ENCODE results near the gene PSMB2. TPM values are rescaled to one million over a fixed set of nuclear protein-coding genes. Genes with fewer than 3 reads are reported as not detected.

Gene PSMB2
- total RNA-seq, 1 experiment from 2014 or later: 59.9 TPM

DNA sequence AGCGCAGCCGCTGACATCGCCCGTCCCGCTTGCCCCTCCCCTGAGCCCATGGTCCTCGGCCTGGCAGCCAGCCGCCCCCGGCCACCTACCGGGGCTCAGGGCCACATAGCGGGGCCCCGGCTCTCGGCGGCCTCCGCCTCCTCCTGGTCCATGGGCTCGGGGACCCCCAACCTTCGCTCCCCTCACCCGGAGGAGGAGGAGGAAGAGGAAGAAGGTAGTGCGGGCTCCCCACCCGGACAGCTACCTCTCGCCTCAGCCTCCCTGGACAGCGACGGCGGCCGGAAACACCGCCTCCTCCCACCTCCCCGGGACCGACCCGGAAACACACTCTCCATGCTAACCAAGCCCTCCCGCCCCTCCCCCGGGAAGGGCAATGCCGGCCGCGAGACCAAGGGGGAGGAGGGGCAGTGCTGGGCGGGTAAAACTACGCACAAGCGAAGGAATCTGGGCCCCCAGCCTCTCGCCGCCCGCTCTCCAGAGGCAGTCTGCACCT is 84.2 kb downstream of the PSMB2 start, which contains the start of gene KIAA0319L:
TSS of gene KIAA0319L (minus strand) at position 286 of the 493 bp plus-strand sequence. CDS start 2,912 bp downstream, outside the sequence.
- H3K4me1 ChIP-seq: peaks cover 12% of the 10 kb centered on the region
- Mint-ChIP-seq H3K36me3 (ENCODE audit: insufficient read depth, unreplicated experiment) (peaks cover 44% of the 10 kb centered on the region), H3K4me1 (ENCODE audit: low read depth, unreplicated experiment) (no peaks in the 10 kb centered on the region), H3K4me3 (ENCODE audit: unreplicated experiment) (peak within 1 kb of the TSS; percentile 89), H3K9me3 (ENCODE audit: unreplicated experiment) (no peaks in the 10 kb centered on the region), H3K27ac (ENCODE audit: unreplicated experiment) (peak within 1 kb of the TSS; percentile 93), H3K27me3 (ENCODE audit: insufficient read depth, unreplicated experiment) (no peaks in the 10 kb centered on the region)
- TF ChIP-seq, protein P1, sequence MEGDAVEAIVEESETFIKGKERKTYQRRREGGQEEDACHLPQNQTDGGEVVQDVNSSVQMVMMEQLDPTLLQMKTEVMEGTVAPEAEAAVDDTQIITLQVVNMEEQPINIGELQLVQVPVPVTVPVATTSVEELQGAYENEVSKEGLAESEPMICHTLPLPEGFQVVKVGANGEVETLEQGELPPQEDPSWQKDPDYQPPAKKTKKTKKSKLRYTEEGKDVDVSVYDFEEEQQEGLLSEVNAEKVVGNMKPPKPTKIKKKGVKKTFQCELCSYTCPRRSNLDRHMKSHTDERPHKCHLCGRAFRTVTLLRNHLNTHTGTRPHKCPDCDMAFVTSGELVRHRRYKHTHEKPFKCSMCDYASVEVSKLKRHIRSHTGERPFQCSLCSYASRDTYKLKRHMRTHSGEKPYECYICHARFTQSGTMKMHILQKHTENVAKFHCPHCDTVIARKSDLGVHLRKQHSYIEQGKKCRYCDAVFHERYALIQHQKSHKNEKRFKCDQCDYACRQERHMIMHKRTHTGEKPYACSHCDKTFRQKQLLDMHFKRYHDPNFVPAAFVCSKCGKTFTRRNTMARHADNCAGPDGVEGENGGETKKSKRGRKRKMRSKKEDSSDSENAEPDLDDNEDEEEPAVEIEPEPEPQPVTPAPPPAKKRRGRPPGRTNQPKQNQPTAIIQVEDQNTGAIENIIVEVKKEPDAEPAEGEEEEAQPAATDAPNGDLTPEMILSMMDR (IDR thresholded peaks at IDR 0.05; ENCODE audit: insufficient read depth in 1 of 2, low read depth in 1 of 2, low read length in 1 of 2, severe bottlenecking in 1 of 2, unreplicated experiment in 1 of 2): no peak
- H3K4me3 ChIP-seq (ENCODE audit: low read depth, low read length): peak within 1 kb of the TSS; percentile 89
- no peaks in the 10 kb centered on the region for H3K27me3 ChIP-seq (replicated peaks; ENCODE audit: control insufficient read depth, insufficient read depth, low read length)
- no peaks in the 10 kb centered on the region; the same call in 1 of the 2 replicates for H3K36me3 ChIP-seq (ENCODE audit: control insufficient read depth, insufficient read depth, low read length)
- no TSS peak for BruUV-seq (replicated peaks)
- intact Hi-C loops (cut with micrococcal nuclease; ENCODE audit: unreplicated experiment): loop anchor here (5.0 to 10.0 kb wide), 2 partner anchors 365 to 482 kb away; partner anchors contain the start of genes SFPQ and ZMYM1
- H3K9me3 ChIP-seq: no peaks in the 10 kb centered on the region
- CTCF ChIA-PET: interaction anchor here (1.0 to 1.3 kb wide), 2 partner anchors 12 to 212 kb away, joined by 3 to 5 read pairs; partner anchors contain the start of gene CLSPN
- peak; percentile 59 to 71 for DNase-seq
- POLR2A ChIA-PET: interaction anchor here (1.0 to 1.2 kb wide), 2 partner anchors 123 to 212 kb away, joined by 3 to 6 read pairs; partner anchors contain the start of gene CLSPN

DNA sequence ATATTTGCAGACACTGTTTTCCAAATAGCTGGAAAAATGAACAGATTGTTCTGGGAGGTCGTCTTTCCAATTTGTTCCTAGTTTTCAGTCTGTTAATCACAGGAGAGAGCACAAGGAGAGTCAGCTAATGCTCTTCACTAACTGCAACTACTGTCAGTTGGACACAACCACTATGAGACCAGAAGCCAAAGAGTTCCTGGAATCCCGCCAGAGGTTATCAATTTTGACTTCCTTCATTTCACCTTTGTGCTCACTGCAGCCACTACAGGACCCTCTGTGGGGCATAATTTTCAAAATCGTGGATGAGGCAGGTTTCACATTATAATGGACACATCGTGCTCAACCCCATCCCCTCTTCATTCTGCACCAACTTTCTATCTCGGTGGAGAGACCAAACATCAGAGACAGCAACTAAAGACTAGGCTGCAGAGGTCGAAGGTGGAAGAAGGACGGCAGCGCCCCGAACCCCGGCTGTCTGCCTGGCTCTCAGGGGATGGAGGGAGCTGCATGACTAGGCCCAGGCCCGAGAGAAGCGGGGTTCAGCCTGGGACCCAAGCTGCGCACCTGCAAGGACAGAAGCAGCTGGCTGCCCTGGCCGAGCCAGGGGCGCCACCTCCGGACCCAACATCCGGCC is 84.7 kb downstream of the PSMB2 start:
- H3K4me1 Mint-ChIP-seq (ENCODE audit: low read depth, unreplicated experiment): no peaks in the 10 kb centered on the region
- no peaks in the 10 kb centered on the region for H3K9me3 Mint-ChIP-seq (ENCODE audit: unreplicated experiment)
- Histone ChIP-seq H3K4me1 (peaks cover 12% of the 10 kb centered on the region), H3K9me3 (no peaks in the 10 kb centered on the region), H3K27me3 (replicated peaks; ENCODE audit: control insufficient read depth, insufficient read depth, low read length) (no peaks in the 10 kb centered on the region), H3K4me3 (ENCODE audit: low read depth, low read length) (peak overlapping the region; percentile 89), H3K36me3 (ENCODE audit: control insufficient read depth, insufficient read depth, low read length) (no peaks in the 10 kb centered on the region; the same call in 1 of the 2 replicates)
- H3K27ac Mint-ChIP-seq (ENCODE audit: unreplicated experiment): peak overlapping the region; percentile 93
- peak overlapping the region; percentile 89 for H3K4me3 Mint-ChIP-seq (ENCODE audit: unreplicated experiment)
- POLR2A ChIA-PET: interaction anchor here (0.6 to 1.2 kb wide), 2 partner anchors 124 to 213 kb away, joined by 3 to 6 read pairs; partner anchors contain the start of gene CLSPN
- H3K27me3 Mint-ChIP-seq (ENCODE audit: insufficient read depth, unreplicated experiment): no peaks in the 10 kb centered on the region
- peaks cover 50% of the 10 kb centered on the region for H3K36me3 Mint-ChIP-seq (ENCODE audit: insufficient read depth, unreplicated experiment)
- TSS peak; percentile 30 for BruUV-seq (replicated peaks)
- CTCF ChIA-PET: interaction anchor here (1.0 to 1.3 kb wide), 3 partner anchors 8 to 213 kb away, joined by 3 to 6 read pairs (median 5); partner anchors contain the start of gene CLSPN
- no peak for DNase-seq
- TF ChIP-seq, protein P1 (IDR thresholded peaks at IDR 0.05; ENCODE audit: insufficient read depth in 1 of 2, low read depth in 1 of 2, low read length in 1 of 2, severe bottlenecking in 1 of 2, unreplicated experiment in 1 of 2): no peak
- intact Hi-C loops (cut with micrococcal nuclease; ENCODE audit: unreplicated experiment): loop anchor here (5.0 to 10.0 kb wide), 2 partner anchors 364 to 482 kb away; partner anchors contain the start of genes SFPQ and ZMYM1
